Measurements from ENCODE around the gene PRKAB2. TPM values are rescaled to one million over a fixed set of nuclear protein-coding genes. Genes with fewer than 3 reads are reported as not detected.

Gene PRKAB2
- total and polyA plus RNA-seq, 2 of the 13 experiments (the other 11 are each of a cell fraction or from before 2014, with no cell fraction given): 44.0 to 118 TPM

DNA sequence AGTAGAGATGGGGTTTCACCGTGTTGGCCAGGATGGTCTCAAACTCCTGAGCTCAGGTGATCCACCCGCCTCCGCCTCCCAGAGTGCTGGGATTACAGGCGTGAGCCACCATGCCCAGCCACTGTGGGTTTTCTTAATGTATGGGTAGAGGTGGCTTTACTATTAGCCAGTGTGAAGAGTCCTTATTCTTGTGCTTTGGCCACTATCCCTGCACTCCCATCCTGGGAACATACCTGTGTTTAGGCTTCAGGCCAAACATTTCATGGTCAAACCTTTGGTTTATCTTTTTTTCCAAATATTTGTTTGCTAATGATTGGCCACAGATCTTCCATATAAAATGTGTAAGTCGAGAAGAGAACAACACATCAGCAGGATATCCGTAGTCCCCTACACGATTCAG, 36.3 kb upstream of the PRKAB2 start:
- Histone ChIP-seq H3K36me3 (replicated peaks in 1 of 2; ENCODE audit: control insufficient read depth in 1 of 2, insufficient read depth in 2 of 2, low read length in 2 of 2) (peaks cover 10 to 51% of the 10 kb centered on the region in 2 experiments), H3K9ac (ENCODE audit: insufficient read depth, low read depth, low read length) (no peak overlapping the region), H3K79me2 (ENCODE audit: insufficient read depth, low read length) (peaks cover 10% of the 10 kb centered on the region), H3K27ac (ENCODE audit: extremely low read length, insufficient read depth, low read length) (no peak overlapping the region), H3K4me3 (replicated peaks in 1 of 3; ENCODE audit: insufficient read depth in 1 of 3, low read depth in 2 of 3, low read length in 3 of 3) (no peak overlapping the region), H3K4me1 (ENCODE audit: insufficient read depth, low read length) (peaks cover 51% of the 10 kb centered on the region), H2AFZ (ENCODE audit: low read length) (no peak overlapping the region), H4K20me1 (ENCODE audit: insufficient read depth, low read length) (no peaks in the 10 kb centered on the region; the same call in 1 of the 2 replicates), H3K27me3 (ENCODE audit: control insufficient read depth in 1 of 2, insufficient read depth in 2 of 2, low read length in 2 of 2) (no peaks in the 10 kb centered on the region), H3K9me3 (ENCODE audit: low read length) (no peaks in the 10 kb centered on the region), H3K4me2 (ENCODE audit: low read depth, low read length) (no peak overlapping the region)
- CTCF ChIA-PET (ENCODE audit: low intra/inter-chr PET ratio, low total read pairs): no interaction called here
- FAIRE-seq: no peak
- POLR2A ChIA-PET: interaction anchor here (1.0 to 1.4 kb wide), 2 partner anchors 29 to 31 kb away, joined by 4 read pairs; no protein-coding TSS in a partner anchor
- no peak for DNase-seq (ENCODE audit: low spot score)
- no TSS peak for BruUV-seq (replicated peaks)
- TF ChIP-seq ZSCAN9 (CRISPR knock-in tag; IDR thresholded peaks at IDR 0.05; ENCODE audit: borderline replicate concordance) (no peak), HHEX (CRISPR knock-in tag; IDR thresholded peaks at IDR 0.05) (no peak), ZFP90 (CRISPR knock-in tag; IDR thresholded peaks at IDR 0.05; ENCODE audit: borderline replicate concordance) (no peak), MYC (CRISPR knock-in tag; IDR thresholded peaks at IDR 0.05; ENCODE audit: borderline replicate concordance) (no peak), HES4 (CRISPR knock-in tag; IDR thresholded peaks at IDR 0.05; ENCODE audit: borderline replicate concordance) (no peak), NFATC3 (CRISPR knock-in tag; IDR thresholded peaks at IDR 0.05) (no peak), ZNF180 (CRISPR knock-in tag; IDR thresholded peaks at IDR 0.05; ENCODE audit: borderline replicate concordance, low read depth) (no peak), ZNF12 (CRISPR knock-in tag; IDR thresholded peaks at IDR 0.05) (no peak), TCF7 (IDR thresholded peaks at IDR 0.05; ENCODE audit: low read depth) (no peak), SP140L (CRISPR knock-in tag; IDR thresholded peaks at IDR 0.05; ENCODE audit: borderline replicate concordance) (no peak)
- TF ChIP-seq, protein P1, sequence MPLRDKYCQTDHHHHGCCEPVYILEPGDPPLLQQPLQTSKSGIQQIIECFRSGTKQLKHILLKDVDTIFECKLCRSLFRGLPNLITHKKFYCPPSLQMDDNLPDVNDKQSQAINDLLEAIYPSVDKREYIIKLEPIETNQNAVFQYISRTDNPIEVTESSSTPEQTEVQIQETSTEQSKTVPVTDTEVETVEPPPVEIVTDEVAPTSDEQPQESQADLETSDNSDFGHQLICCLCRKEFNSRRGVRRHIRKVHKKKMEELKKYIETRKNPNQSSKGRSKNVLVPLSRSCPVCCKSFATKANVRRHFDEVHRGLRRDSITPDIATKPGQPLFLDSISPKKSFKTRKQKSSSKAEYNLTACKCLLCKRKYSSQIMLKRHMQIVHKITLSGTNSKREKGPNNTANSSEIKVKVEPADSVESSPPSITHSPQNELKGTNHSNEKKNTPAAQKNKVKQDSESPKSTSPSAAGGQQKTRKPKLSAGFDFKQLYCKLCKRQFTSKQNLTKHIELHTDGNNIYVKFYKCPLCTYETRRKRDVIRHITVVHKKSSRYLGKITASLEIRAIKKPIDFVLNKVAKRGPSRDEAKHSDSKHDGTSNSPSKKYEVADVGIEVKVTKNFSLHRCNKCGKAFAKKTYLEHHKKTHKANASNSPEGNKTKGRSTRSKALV (CRISPR knock-in tag; IDR thresholded peaks at IDR 0.05): no peak
- TF ChIP-seq, protein P2, sequence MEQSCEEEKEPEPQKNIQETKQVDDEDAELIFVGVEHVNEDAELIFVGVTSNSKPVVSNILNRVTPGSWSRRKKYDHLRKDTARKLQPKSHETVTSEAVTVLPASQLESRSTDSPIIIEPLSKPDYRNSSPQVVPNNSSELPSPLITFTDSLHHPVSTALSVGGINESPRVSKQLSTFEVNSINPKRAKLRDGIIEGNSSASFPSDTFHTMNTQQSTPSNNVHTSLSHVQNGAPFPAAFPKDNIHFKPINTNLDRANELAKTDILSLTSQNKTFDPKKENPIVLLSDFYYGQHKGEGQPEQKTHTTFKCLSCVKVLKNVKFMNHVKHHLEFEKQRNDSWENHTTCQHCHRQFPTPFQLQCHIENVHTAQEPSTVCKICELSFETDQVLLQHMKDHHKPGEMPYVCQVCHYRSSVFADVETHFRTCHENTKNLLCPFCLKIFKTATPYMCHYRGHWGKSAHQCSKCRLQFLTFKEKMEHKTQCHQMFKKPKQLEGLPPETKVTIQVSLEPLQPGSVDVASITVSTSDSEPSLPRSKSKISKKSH (CRISPR knock-in tag; IDR thresholded peaks at IDR 0.05; ENCODE audit: borderline replicate concordance): no peak
- TF ChIP-seq, protein P3, sequence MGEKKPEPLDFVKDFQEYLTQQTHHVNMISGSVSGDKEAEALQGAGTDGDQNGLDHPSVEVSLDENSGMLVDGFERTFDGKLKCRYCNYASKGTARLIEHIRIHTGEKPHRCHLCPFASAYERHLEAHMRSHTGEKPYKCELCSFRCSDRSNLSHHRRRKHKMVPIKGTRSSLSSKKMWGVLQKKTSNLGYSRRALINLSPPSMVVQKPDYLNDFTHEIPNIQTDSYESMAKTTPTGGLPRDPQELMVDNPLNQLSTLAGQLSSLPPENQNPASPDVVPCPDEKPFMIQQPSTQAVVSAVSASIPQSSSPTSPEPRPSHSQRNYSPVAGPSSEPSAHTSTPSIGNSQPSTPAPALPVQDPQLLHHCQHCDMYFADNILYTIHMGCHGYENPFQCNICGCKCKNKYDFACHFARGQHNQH (CRISPR knock-in tag; IDR thresholded peaks at IDR 0.05): no peak
- ATAC-seq: no peak; the same call in 2 of the 3 replicates
- in situ Hi-C loops (cut with HindIII; ENCODE audit: extremely low pct_ligation_motif_present, low pct_unique_long_range_greater_than_20kb) (no loop called here), intact Hi-C loops (cut with micrococcal nuclease; ENCODE audit: unreplicated experiment) (no loop called here)
- WGBS (ENCODE audit: low lambda C conversion rate): 89% methylated on average over 6 of the region's 7 CpGs
